ENCODE measurements around the gene TAS1R3.

The TAS1R3 gene

DNA sequence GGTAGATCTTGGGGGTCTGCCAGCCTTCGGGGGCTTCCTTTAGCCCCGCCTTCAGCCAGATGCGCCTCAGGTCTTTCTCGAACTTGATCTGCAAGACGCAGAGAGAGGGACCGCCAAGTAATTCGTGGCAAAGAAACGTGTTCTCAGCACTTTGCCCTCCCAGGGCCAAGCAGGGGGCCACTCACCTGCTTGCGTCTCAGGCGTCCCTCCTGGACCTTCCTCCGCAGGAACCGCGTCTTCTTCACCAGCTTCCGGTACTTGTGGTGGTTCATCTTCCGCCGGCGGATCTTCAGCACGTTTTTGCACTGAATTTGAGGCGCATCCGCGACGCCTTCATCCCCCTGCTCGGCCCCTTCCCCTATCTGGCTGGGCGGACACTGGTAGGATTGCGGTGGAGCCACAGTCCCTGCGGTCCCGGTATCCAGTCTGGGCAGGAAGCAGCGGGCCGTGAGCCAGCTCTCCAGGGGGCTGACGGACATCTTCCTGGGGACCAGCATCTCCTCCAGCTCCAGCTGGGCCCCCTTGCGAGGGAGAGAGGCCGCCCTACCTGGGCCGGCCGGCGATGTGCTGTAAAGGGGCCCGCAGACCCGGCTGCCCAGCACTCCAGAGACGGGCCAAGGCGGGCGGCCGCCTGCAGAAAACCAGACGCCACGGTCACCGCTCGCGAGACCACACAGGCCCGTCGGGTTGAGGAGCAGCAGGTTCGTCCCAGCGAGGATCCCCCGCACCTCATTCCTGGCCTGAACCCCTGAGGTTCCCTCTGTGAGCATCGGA lies 42.9 kb downstream of the TAS1R3 start:
- H3K4me1 ChIP-seq = no peaks in the 10 kb centered on the region
- peak overlapping the region; percentile 97 for H3K4me3 ChIP-seq (ENCODE audit: low read depth, low read length)
- H3K9ac ChIP-seq = peak overlapping the region; percentile 57
- H2AFZ ChIP-seq = no peak overlapping the region
- no peaks in the 10 kb centered on the region for H3K79me2 ChIP-seq
- no peak overlapping the region for H3K27ac ChIP-seq
- H3K4me2 ChIP-seq (ENCODE audit: low read length) = peak overlapping the region; percentile 92
- H3K27me3 ChIP-seq (ENCODE audit: control insufficient read depth, insufficient read depth, low read length) = no peaks in the 10 kb centered on the region
- no peak for TF ChIP-seq CTCF (IDR thresholded peaks at IDR 0.05)
- no peaks in the 10 kb centered on the region for H3K36me3 ChIP-seq (ENCODE audit: control insufficient read depth, insufficient read depth, low read length)
- H3K9me3 ChIP-seq (ENCODE audit: control insufficient read depth, low read length) = no peaks in the 10 kb centered on the region

GRCh38 chr1:1374589-1374928 lies 43.5 kb downstream of the TAS1R3 start:
- TF ChIP-seq CTCF (IDR thresholded peaks at IDR 0.05) = no peak
- Histone ChIP-seq H3K79me2 (no peaks in the 10 kb centered on the region), H3K4me2 (ENCODE audit: low read length) (peak overlapping the region; percentile 92), H2AFZ (peak overlapping the region; percentile 80), H3K4me1 (no peaks in the 10 kb centered on the region), H3K27me3 (ENCODE audit: control insufficient read depth, insufficient read depth, low read length) (no peaks in the 10 kb centered on the region), H3K27ac (peak overlapping the region; percentile 91), H3K36me3 (ENCODE audit: control insufficient read depth, insufficient read depth, low read length) (no peaks in the 10 kb centered on the region), H3K9me3 (ENCODE audit: control insufficient read depth, low read length) (no peaks in the 10 kb centered on the region), H3K9ac (peak overlapping the region; percentile 57), H3K4me3 (ENCODE audit: low read depth, low read length) (peak overlapping the region; percentile 97)

GRCh38 chr1:1374929-1375662 lies 44.0 kb downstream of the TAS1R3 start, which contains the start of gene AURKAIP1:
Gene AURKAIP1, minus strand, starts transcription at chr1:1375207. Its CDS starts 451 bp downstream, at chr1:1374756.
- Histone ChIP-seq H3K36me3 (ENCODE audit: control insufficient read depth, insufficient read depth, low read length) (no peaks in the 10 kb centered on the region), H3K27me3 (ENCODE audit: control insufficient read depth, insufficient read depth, low read length) (no peaks in the 10 kb centered on the region), H2AFZ (peak within 1 kb of the TSS; percentile 80), H3K79me2 (no peaks in the 10 kb centered on the region), H3K4me3 (ENCODE audit: low read depth, low read length) (peak within 1 kb of the TSS; percentile 97), H3K9ac (peak within 1 kb of the TSS; percentile 57), H3K9me3 (ENCODE audit: control insufficient read depth, low read length) (no peaks in the 10 kb centered on the region), H3K4me2 (ENCODE audit: low read length) (peak within 1 kb of the TSS; percentile 92), H3K4me1 (no peaks in the 10 kb centered on the region), H3K27ac (peak within 1 kb of the TSS; percentile 91)
- no peak for TF ChIP-seq CTCF (IDR thresholded peaks at IDR 0.05)

GRCh38 chr1:1376551-1377226 lies 45.6 kb downstream of the TAS1R3 start:
- H3K79me2 ChIP-seq = no peaks in the 10 kb centered on the region
- H3K9me3 ChIP-seq (ENCODE audit: control insufficient read depth, low read length) = no peaks in the 10 kb centered on the region
- no peak overlapping the region for H3K27ac ChIP-seq
- no peak overlapping the region for H3K4me3 ChIP-seq (ENCODE audit: low read depth, low read length)
- no peaks in the 10 kb centered on the region for H3K27me3 ChIP-seq (ENCODE audit: control insufficient read depth, insufficient read depth, low read length)
- H3K36me3 ChIP-seq (ENCODE audit: control insufficient read depth, insufficient read depth, low read length) = no peaks in the 10 kb centered on the region
- H3K9ac ChIP-seq = no peak overlapping the region
- H3K4me1 ChIP-seq = no peaks in the 10 kb centered on the region
- H3K4me2 ChIP-seq (ENCODE audit: low read length) = no peak overlapping the region
- no peak for TF ChIP-seq CTCF (IDR thresholded peaks at IDR 0.05)
- no peak overlapping the region for H2AFZ ChIP-seq

All from parathyroid adenoma (tissue), 2 donors.